HL-60 (cell line): Measurements from ENCODE around the gene NEXMIF.
"Not testable (repeated sequence)": the region's sequence is repeated elsewhere in the genome, so short reads cannot be mapped to it uniquely, and the experiment has no call there.

Source experiments
- CTCF ChIP-seq: IDR thresholded peaks from one replicate; pipeline ENCODE4 v1.5.1; 2011; ENCODE audit warnings: low read length, control low read depth, inconsistent platforms; ENCODE audit not compliant: insufficient read depth
- GABPA ChIP-seq: IDR thresholded peaks from 2 replicates; pipeline ENCODE4 v1.6.1; 2012; ENCODE audit warnings: low read depth
- REST ChIP-seq: IDR thresholded peaks from 2 replicates; pipeline ENCODE4 v1.6.1; 2012; ENCODE audit warnings: low read depth; ENCODE audit not compliant: insufficient replicate concordance

GRCh38 chrX:74701343-74701742 is 223.9 kb downstream of the NEXMIF start:
- not testable (repeated sequence) for TF ChIP-seq CTCF, REST, GABPA
